Upper lobe of left lung (tissue), 4 donors: Measurements from ENCODE around the gene S100Z.

Experiments used
- POLR2AphosphoS5 ChIP-seq, 2 donors: sonication (generic); formaldehyde crosslinking; IDR thresholded peaks; one replicate each; pipeline ENCODE4 v1.5.1; 2017; ENCODE audit warnings: antibody characterized with exemption in 2 of 2
- TF ChIP-seq, protein P1 (sequence below), 6 experiments: fragments of 450-650 bp in 4 of 6; fragments of 200-600 bp in 2 of 6; sonication (generic) in 2 of 6; IDR thresholded peaks; one replicate each; pipeline ENCODE4 v1.5.1; 2016 to 2019; ENCODE audit warnings: antibody characterized with exemption in 6 of 6

DNA sequence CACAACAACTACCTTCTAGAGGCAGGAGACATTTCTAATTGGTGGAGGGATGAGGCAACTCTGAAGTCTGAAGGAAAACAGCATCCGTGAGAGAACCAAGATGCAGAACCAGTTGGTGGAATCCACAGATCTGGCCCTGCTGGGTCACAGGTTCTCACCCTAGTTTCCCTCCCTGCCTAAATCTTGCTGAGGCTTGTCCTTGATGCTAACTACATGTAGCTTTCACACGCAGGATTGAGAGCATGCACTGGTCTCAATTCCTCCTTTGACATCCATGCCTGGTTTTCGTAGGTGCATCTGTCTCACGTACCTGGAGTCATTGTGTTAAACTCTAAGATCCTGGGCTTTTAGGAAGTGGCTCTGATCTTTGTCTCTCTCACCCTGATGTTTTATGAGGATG lies 40.7 kb upstream of the S100Z start:
- TF ChIP-seq, protein P1, sequence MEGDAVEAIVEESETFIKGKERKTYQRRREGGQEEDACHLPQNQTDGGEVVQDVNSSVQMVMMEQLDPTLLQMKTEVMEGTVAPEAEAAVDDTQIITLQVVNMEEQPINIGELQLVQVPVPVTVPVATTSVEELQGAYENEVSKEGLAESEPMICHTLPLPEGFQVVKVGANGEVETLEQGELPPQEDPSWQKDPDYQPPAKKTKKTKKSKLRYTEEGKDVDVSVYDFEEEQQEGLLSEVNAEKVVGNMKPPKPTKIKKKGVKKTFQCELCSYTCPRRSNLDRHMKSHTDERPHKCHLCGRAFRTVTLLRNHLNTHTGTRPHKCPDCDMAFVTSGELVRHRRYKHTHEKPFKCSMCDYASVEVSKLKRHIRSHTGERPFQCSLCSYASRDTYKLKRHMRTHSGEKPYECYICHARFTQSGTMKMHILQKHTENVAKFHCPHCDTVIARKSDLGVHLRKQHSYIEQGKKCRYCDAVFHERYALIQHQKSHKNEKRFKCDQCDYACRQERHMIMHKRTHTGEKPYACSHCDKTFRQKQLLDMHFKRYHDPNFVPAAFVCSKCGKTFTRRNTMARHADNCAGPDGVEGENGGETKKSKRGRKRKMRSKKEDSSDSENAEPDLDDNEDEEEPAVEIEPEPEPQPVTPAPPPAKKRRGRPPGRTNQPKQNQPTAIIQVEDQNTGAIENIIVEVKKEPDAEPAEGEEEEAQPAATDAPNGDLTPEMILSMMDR (IDR thresholded peaks at IDR 0.05), result no peak
- no peak for TF ChIP-seq POLR2AphosphoS5 (IDR thresholded peaks at IDR 0.05)
